Calu3 (cell line): ENCODE results near the gene TMEM178B. TPM values are rescaled to one million over a fixed set of nuclear protein-coding genes. Genes with fewer than 3 reads are reported as not detected.

Source experiments
- BruUV-seq: library from RNA; stranded (reverse); fragments of 400-500 nt; replicated peaks from 2 replicates; lab custom pipeline; 2021; lab: Mats Ljungman, UMichigan
- CTCF ChIA-PET: fragments of 300-600 bp; sonication (Branson Sonifier 250); formaldehyde crosslinking; loops from one replicate; lab custom pipeline; 2022; ENCODE audit warnings: antibody characterized with exemption; lab: Charles Lee
- DNase-seq: peaks from one replicate; pipeline ENCODE4 v3.0.0; 2022
- H3K27ac Mint-ChIP-seq: one replicate; pipeline ENCODE4 v1.8.0; 2022; ENCODE audit warnings: mixed read lengths; ENCODE audit not compliant: unreplicated experiment
- H3K27me3 Mint-ChIP-seq: one replicate; pipeline ENCODE4 v1.8.0; 2022; ENCODE audit warnings: mixed read lengths; ENCODE audit not compliant: unreplicated experiment
- H3K36me3 Mint-ChIP-seq: one replicate; pipeline ENCODE4 v1.8.0; 2022; ENCODE audit warnings: mild to moderate bottlenecking, moderate library complexity, mixed read lengths; ENCODE audit not compliant: insufficient read depth, unreplicated experiment
- H3K4me1 Mint-ChIP-seq: one replicate; pipeline ENCODE4 v1.8.0; 2022; ENCODE audit warnings: mild to moderate bottlenecking, low read depth, mixed read lengths; ENCODE audit not compliant: unreplicated experiment
- H3K4me3 Mint-ChIP-seq: one replicate; pipeline ENCODE4 v1.8.0; 2022; ENCODE audit warnings: mild to moderate bottlenecking, low read depth, moderate library complexity, mixed read lengths; ENCODE audit not compliant: unreplicated experiment
- H3K9me3 Mint-ChIP-seq: one replicate; pipeline ENCODE4 v1.8.0; 2022; ENCODE audit warnings: low read depth, mixed read lengths; ENCODE audit not compliant: unreplicated experiment
- intact Hi-C: fragments of 100-400 bp; cut with micrococcal nuclease; formaldehyde crosslinking; loops from one replicate; pipeline ENCODE4 v1.10.0; 2022; ENCODE audit not compliant: unreplicated experiment
- total RNA-seq: library from RNA; stranded (reverse); gene quantifications from 2 replicates; pipeline ENCODE4 v1.2.3, GENCODE V29; 2022
- TF ChIP-seq, protein P1 (sequence below): fragments of 200-600 bp; IDR thresholded peaks from one replicate; pipeline ENCODE4 v1.8.0; 2022; ENCODE audit warnings: antibody characterized with exemption; ENCODE audit not compliant: unreplicated experiment

TMEM178B gene
- total RNA-seq, 1 experiment from 2014 or later: 1.5 TPM

DNA sequence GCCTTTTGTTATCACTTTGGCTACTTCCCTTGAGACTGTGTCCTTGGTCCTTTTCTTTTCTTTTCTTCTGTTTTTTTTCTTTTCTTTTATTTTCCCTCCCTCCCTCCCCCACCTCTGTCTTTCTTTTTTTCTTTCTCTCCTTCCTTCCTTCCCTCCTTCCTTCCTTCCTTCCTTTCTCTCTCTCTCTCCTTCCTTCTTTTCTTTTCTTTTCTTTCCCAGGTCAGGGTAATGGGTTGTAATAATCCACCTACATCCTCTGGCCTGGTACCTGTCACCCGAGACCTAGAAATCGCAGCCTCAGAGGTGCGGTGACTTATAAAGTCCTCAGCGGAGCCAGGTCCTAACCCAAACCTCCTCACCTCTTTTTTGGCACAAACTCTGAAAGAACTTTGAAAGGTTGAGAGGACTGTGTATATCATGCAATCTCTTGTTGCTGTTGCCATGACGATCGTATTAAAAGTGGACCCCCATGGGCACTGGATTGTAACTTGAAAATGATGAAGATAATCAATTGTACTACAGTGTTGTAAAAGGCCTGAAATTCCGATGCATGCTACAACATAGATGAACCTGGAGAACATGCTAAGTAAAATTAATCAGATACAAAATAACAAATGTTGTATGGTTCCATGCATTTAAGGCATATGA, 336.6 kb downstream of the TMEM178B start:
- H3K27ac Mint-ChIP-seq: no peak overlapping the region
- DNase-seq: no peak
- H3K4me1 Mint-ChIP-seq: no peaks in the 10 kb centered on the region
- TF ChIP-seq, protein P1, sequence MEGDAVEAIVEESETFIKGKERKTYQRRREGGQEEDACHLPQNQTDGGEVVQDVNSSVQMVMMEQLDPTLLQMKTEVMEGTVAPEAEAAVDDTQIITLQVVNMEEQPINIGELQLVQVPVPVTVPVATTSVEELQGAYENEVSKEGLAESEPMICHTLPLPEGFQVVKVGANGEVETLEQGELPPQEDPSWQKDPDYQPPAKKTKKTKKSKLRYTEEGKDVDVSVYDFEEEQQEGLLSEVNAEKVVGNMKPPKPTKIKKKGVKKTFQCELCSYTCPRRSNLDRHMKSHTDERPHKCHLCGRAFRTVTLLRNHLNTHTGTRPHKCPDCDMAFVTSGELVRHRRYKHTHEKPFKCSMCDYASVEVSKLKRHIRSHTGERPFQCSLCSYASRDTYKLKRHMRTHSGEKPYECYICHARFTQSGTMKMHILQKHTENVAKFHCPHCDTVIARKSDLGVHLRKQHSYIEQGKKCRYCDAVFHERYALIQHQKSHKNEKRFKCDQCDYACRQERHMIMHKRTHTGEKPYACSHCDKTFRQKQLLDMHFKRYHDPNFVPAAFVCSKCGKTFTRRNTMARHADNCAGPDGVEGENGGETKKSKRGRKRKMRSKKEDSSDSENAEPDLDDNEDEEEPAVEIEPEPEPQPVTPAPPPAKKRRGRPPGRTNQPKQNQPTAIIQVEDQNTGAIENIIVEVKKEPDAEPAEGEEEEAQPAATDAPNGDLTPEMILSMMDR: no peak
- no peak overlapping the region for H3K4me3 Mint-ChIP-seq
- CTCF ChIA-PET: no interaction called here
- no peaks in the 10 kb centered on the region for H3K36me3 Mint-ChIP-seq
- intact Hi-C loops: no loop called here
- no TSS peak for BruUV-seq
- peaks cover 10% of the 10 kb centered on the region for H3K9me3 Mint-ChIP-seq
- peaks cover 12% of the 10 kb centered on the region for H3K27me3 Mint-ChIP-seq

GRCh38 chr7:141411133-141411532, 337.3 kb downstream of the TMEM178B start:
- DNase-seq: no peak
- TF ChIP-seq, protein P1: no peak
- CTCF ChIA-PET: no interaction called here
- no peaks in the 10 kb centered on the region for H3K36me3 Mint-ChIP-seq
- H3K4me3 Mint-ChIP-seq: no peak overlapping the region
- no peak overlapping the region for H3K27ac Mint-ChIP-seq
- H3K4me1 Mint-ChIP-seq: no peaks in the 10 kb centered on the region
- no TSS peak for BruUV-seq
- H3K27me3 Mint-ChIP-seq: peaks cover 12% of the 10 kb centered on the region
- H3K9me3 Mint-ChIP-seq: peaks cover 10% of the 10 kb centered on the region
- intact Hi-C loops: no loop called here

- TF ChIP-seq, protein P1: no peak
Measured at GRCh38 chr7:141415999-141416398, 342.1 kb downstream of the TMEM178B start.

DNA sequence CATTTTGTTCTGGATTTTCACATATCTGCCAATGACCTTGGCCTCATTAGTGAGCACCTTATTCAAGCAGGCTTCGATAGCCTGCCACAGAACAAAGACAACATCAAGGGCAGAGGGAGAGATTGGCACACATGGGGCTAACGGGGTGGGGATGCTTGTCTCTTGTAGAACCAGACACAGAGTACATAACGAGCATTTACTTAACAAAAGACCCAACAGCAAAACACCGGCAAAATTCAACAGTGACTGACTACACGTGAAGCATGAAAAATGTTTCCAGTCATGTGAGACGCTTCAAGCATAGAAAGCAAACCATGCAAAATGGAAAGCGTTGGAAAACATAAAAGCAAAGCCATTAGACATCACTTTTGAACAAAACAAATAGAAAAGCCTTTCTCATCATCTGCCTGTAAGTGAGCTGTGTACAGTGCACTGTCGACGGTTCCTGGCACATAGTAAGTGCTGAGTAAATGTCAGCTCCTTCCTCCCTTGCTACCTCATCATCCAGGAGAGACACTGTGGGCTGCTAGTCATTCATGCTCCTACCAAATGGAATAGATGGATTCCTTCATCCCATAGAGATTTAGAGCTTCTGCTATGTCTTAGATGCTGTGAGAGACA, 342.9 kb downstream of the TMEM178B start:
- Mint-ChIP-seq H3K36me3 (no peaks in the 10 kb centered on the region), H3K9me3 (peaks cover 5% of the 10 kb centered on the region), H3K4me3 (no peak overlapping the region), H3K27me3 (no peaks in the 10 kb centered on the region), H3K27ac (no peak overlapping the region), H3K4me1 (no peaks in the 10 kb centered on the region)
- CTCF ChIA-PET: no interaction called here
- no peak for DNase-seq
- TF ChIP-seq, protein P1: no peak
- no TSS peak for BruUV-seq
- intact Hi-C loops: no loop called here

More at GRCh38 chr7:141415999-141416398, 342.1 kb downstream of the TMEM178B start:
- no peak overlapping the region for H3K4me3 Mint-ChIP-seq
- no peaks in the 10 kb centered on the region for H3K27me3 Mint-ChIP-seq
- intact Hi-C loops: no loop called here
- no TSS peak for BruUV-seq
- H3K9me3 Mint-ChIP-seq: peaks cover 5% of the 10 kb centered on the region
- DNase-seq: no peak
- H3K4me1 Mint-ChIP-seq: no peaks in the 10 kb centered on the region
- no peaks in the 10 kb centered on the region for H3K36me3 Mint-ChIP-seq
- CTCF ChIA-PET: no interaction called here
- H3K27ac Mint-ChIP-seq: no peak overlapping the region
